ENCODE data around the gene POLR1E.

GRCh38 chr9:37456817-37457216, 28.9 kb upstream of the POLR1E start:
- no peak for TF ChIP-seq CTCF (conservative IDR thresholded peaks at IDR 0.05)
- TF ChIP-seq EZH2 (IDR thresholded peaks at IDR 0.05; ENCODE audit: low read depth), result no peak
